Measurements from ENCODE around the gene CHMP5. TPM values are rescaled to one million over a fixed set of nuclear protein-coding genes. Genes with fewer than 3 reads are reported as not detected.

CHMP5 gene
- total and polyA plus RNA-seq, 10 of the 15 experiments (the other 5 are each of a cell fraction or from before 2014, with no cell fraction given) = 40.3 to 179 (median 78.6) TPM

DNA sequence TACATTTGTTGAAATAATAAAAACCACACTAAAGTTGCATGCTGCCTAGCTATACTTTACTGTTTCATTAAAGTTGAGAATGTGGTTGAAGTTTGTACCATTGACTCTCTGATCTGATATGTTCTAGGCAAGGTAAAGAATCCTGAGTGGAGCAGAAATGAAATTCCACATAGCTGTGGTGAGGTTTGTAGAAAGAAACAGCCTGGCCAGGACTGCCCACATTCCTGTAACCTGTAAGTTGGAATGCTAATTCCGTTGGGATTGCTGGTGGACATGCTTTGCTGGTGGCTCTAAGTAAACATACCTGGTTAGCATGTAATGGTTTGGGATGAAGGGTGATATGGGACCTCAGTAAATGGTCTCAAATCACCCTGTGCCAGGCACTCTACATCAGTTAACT lies 42.2 kb downstream of the CHMP5 start (continued):
- TF ChIP-seq BHLHE40 (IDR thresholded peaks at IDR 0.05; ENCODE audit: borderline replicate concordance in 1 of 2, low read depth in 2 of 2, low read length in 1 of 2) = no peak
- no peak for TF ChIP-seq SUZ12 (IDR thresholded peaks at IDR 0.05; ENCODE audit: unreplicated experiment)
- no peak for TF ChIP-seq BRCA1 (IDR thresholded peaks at IDR 0.05; ENCODE audit: low read depth, low read length)
- no peak for TF ChIP-seq CHD2 (IDR thresholded peaks at IDR 0.05; ENCODE audit: borderline replicate concordance, low read depth, low read length)
- no peak for TF ChIP-seq PKNOX1 (IDR thresholded peaks at IDR 0.05)

DNA sequence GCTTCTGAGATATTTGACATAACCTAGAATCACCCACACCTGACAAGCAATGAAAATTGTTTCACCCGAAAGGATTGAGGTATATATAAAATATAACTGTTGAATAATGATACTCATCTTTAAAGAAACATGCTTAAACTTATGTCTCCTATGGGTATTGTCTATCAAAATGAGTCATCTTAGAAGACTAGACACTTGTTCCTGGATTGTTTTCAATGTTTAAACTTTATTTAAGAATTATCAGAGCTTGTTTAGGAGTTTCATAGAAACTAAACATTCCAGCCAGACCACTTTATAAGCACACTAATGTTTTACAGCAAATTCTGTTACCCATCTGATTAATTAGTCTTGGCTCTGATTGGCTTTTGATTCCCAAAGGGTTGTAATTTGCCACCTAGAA lies 45.1 kb downstream of the CHMP5 start:
- FAIRE-seq = no peak
- peaks cover 2% of the 10 kb centered on the region for H3K79me2 ChIP-seq (ENCODE audit: control insufficient read depth, insufficient read depth, low read length)
- no TSS peak for BruUV-seq (replicated peaks)
- in situ Hi-C loops (cut with MboI) = no loop called here
- RAD21 ChIA-PET (ENCODE audit: unreplicated experiment) = no interaction called here
- WGBS (ENCODE audit: insufficient coverage, insufficient replicate concordance, low lambda C conversion rate, missing lambda C conversion rate) = 61% methylated on average over 1 of the region's 1 CpG
- no peak overlapping the region for H3K4me2 ChIP-seq (ENCODE audit: control insufficient read depth, insufficient read depth)
- H3K27me3 ChIP-seq (replicated peaks in 1 of 2; ENCODE audit: control insufficient read depth in 2 of 2, insufficient read depth in 2 of 2, low read length in 1 of 2) = no peaks in the 10 kb centered on the region
- TF ChIP-seq, protein P1, sequence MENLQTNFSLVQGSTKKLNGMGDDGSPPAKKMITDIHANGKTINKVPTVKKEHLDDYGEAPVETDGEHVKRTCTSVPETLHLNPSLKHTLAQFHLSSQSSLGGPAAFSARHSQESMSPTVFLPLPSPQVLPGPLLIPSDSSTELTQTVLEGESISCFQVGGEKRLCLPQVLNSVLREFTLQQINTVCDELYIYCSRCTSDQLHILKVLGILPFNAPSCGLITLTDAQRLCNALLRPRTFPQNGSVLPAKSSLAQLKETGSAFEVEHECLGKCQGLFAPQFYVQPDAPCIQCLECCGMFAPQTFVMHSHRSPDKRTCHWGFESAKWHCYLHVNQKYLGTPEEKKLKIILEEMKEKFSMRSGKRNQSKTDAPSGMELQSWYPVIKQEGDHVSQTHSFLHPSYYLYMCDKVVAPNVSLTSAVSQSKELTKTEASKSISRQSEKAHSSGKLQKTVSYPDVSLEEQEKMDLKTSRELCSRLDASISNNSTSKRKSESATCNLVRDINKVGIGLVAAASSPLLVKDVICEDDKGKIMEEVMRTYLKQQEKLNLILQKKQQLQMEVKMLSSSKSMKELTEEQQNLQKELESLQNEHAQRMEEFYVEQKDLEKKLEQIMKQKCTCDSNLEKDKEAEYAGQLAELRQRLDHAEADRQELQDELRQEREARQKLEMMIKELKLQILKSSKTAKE (IDR thresholded peaks at IDR 0.05; ENCODE audit: low read depth, poor library complexity, severe bottlenecking) = no peak
- SMC1A ChIA-PET (ENCODE audit: uncharacterized antibody, unreplicated experiment) = interaction anchor here (0.7 to 1.8 kb wide), 3 partner anchors 19 to 84 kb away, joined by 3 read pairs; no protein-coding TSS in a partner anchor
- H3K9me3 ChIP-seq (replicated peaks; ENCODE audit: control insufficient read depth, insufficient read depth, low read length) = no peaks in the 10 kb centered on the region
- POLR2A ChIA-PET = no interaction called here
- no peak overlapping the region for H3K9ac ChIP-seq (ENCODE audit: control insufficient read depth, insufficient read depth, low read length)
- H4K20me1 ChIP-seq (ENCODE audit: control insufficient read depth, insufficient read depth) = no peaks in the 10 kb centered on the region
- peaks cover 14 to 52% of the 10 kb centered on the region in 2 experiments for H3K36me3 ChIP-seq (ENCODE audit: control insufficient read depth in 2 of 2, insufficient read depth in 2 of 2, low read length in 1 of 2)
- no peak for DNase-seq (ENCODE audit: low read depth, low spot score)
- H3K4me1 ChIP-seq (ENCODE audit: control insufficient read depth, insufficient read depth, low read length) = no peaks in the 10 kb centered on the region
- no peak for ATAC-seq
- H2AFZ ChIP-seq (ENCODE audit: control insufficient read depth, low read depth, low read length) = no peak overlapping the region
- H3K27ac ChIP-seq (ENCODE audit: control insufficient read depth, insufficient read depth) = no peak overlapping the region
- no peak overlapping the region for H3K4me3 ChIP-seq
- intact Hi-C loops (cut with micrococcal nuclease; ENCODE audit: unreplicated experiment) = no loop called here
- CTCF ChIA-PET = no interaction called here
